GM23338 (cell line): Measurements from ENCODE around the gene PDLIM5. TPM values are rescaled to one million over a fixed set of nuclear protein-coding genes. Genes with fewer than 3 reads are reported as not detected.

Source experiments
- ATAC-seq: fragments of 200-7000 bp; cut with Tn5 transposase; 3 replicates; pipeline ENCODE4 v1.9.1; 2020
- DNase-seq: peaks from one replicate; pipeline ENCODE4 v3.0.0-alpha.2; 2015; ENCODE audit warnings: low spot score
- H2AFZ ChIP-seq: fragments of 200-600 bp; sonication (generic); 2 replicates; pipeline ENCODE4 v1.8.0; 2016; ENCODE audit warnings: antibody characterized with exemption, mild to moderate bottlenecking, moderate library complexity
- H3F3A ChIP-seq: fragments of 200-600 bp; sonication (generic); replicated peaks from 2 replicates; pipeline ENCODE4 v1.8.0; 2017; ENCODE audit warnings: antibody characterized with exemption, mixed run types, low read depth
- H3K27ac ChIP-seq: fragments of 200-600 bp; sonication (generic); 2 replicates; pipeline ENCODE4 v1.6.1; 2016; ENCODE audit warnings: low read depth
- H3K27me3 ChIP-seq: fragments of 200-600 bp; sonication (generic); 2 replicates; pipeline ENCODE4 v1.8.0; 2016; ENCODE audit warnings: mild to moderate bottlenecking, mixed run types, moderate library complexity; ENCODE audit not compliant: insufficient read depth
- H3K36me3 ChIP-seq: fragments of 200-600 bp; sonication (generic); 2 replicates; pipeline ENCODE4 v1.8.0; 2016; ENCODE audit warnings: mild to moderate bottlenecking; ENCODE audit not compliant: insufficient read depth
- H3K4me1 ChIP-seq: fragments of 200-600 bp; sonication (generic); 2 replicates; pipeline ENCODE4 v1.8.0; 2016; ENCODE audit warnings: mild to moderate bottlenecking, moderate library complexity; ENCODE audit not compliant: insufficient read depth
- H3K4me2 ChIP-seq: fragments of 200-600 bp; sonication (generic); 2 replicates; pipeline ENCODE4 v1.7.1; 2017; ENCODE audit warnings: mixed run types
- H3K4me3 ChIP-seq: fragments of 200-600 bp; sonication (generic); 2 replicates; pipeline ENCODE4 v1.6.1; 2016; ENCODE audit warnings: mixed run types
- H3K79me2 ChIP-seq: fragments of 200-600 bp; sonication (generic); replicated peaks from 2 replicates; pipeline ENCODE4 v1.8.0; 2017; ENCODE audit warnings: mild to moderate bottlenecking; ENCODE audit not compliant: insufficient read depth
- H3K9me2 ChIP-seq: fragments of 200-600 bp; sonication (generic); 2 replicates; pipeline ENCODE4 v1.8.0; 2017; ENCODE audit not compliant: insufficient read depth
- H4K20me1 ChIP-seq: fragments of 200-600 bp; sonication (generic); replicated peaks from 2 replicates; pipeline ENCODE4 v1.8.0; 2017; ENCODE audit warnings: mild to moderate bottlenecking; ENCODE audit not compliant: insufficient read depth
- H3K27ac Mint-ChIP-seq: 2 replicates; pipeline ENCODE4 v1.8.0; 2020; ENCODE audit warnings: inconsistent platforms, mild to moderate bottlenecking, moderate library complexity, mixed read lengths
- H3K27me3 Mint-ChIP-seq: 3 replicates; pipeline ENCODE4 v1.8.0; 2022; ENCODE audit warnings: low read depth, mild to moderate bottlenecking, moderate library complexity, mixed read lengths, inconsistent platforms; ENCODE audit not compliant: insufficient read depth, poor library complexity
- H3K36me3 Mint-ChIP-seq: 3 replicates; pipeline ENCODE4 v1.8.0; 2021; ENCODE audit warnings: low read depth, mild to moderate bottlenecking, inconsistent platforms, moderate library complexity, mixed read lengths
- H3K4me1 Mint-ChIP-seq: 3 replicates; pipeline ENCODE4 v1.8.0; 2020; ENCODE audit warnings: mild to moderate bottlenecking, inconsistent platforms, mixed read lengths
- H3K4me3 Mint-ChIP-seq: 3 replicates; pipeline ENCODE4 v1.8.0; 2021; ENCODE audit warnings: moderate library complexity, mild to moderate bottlenecking, inconsistent platforms, mixed read lengths
- H3K9me3 Mint-ChIP-seq: 3 replicates; pipeline ENCODE4 v1.8.0; 2020; ENCODE audit warnings: moderate library complexity, mild to moderate bottlenecking, inconsistent platforms, mixed read lengths
- CREB1 ChIP-seq: fragments of 250-450 bp; sonication (Bioruptor Pico); IDR thresholded peaks from 2 replicates; pipeline ENCODE4 v1.5.0; 2020; ENCODE audit warnings: low read depth, mild to moderate bottlenecking, moderate library complexity
- CTCF ChIP-seq, 2 experiments: fragments of 200-600 bp in 1 of 2; sonication (generic) in 1 of 2; conservative IDR thresholded peaks; 2 replicates each; pipeline versions ENCODE4 v1.5.1 to v1.6.1; 2016 to 2017; ENCODE audit warnings: antibody characterized with exemption in 2 of 2, low read depth in 2 of 2, mild to moderate bottlenecking in 2 of 2, moderate library complexity in 1 of 2
- ETS1 ChIP-seq: IDR thresholded peaks from 2 replicates; pipeline ENCODE4 v1.6.1; 2016; ENCODE audit warnings: antibody characterized with exemption
- EZH2 ChIP-seq: fragments of 200-600 bp; sonication (generic); IDR thresholded peaks from one replicate; pipeline ENCODE4 v1.8.0; 2017; ENCODE audit warnings: antibody characterized with exemption, mild to moderate bottlenecking, low read depth; ENCODE audit not compliant: unreplicated experiment
- JUNB ChIP-seq: IDR thresholded peaks from one replicate; pipeline ENCODE4 v1.6.1; 2016; ENCODE audit warnings: antibody characterized with exemption; ENCODE audit not compliant: unreplicated experiment
- NANOG ChIP-seq: IDR thresholded peaks from 2 replicates; pipeline ENCODE4 v1.6.1; 2016; ENCODE audit warnings: antibody characterized with exemption, borderline replicate concordance
- POLR2AphosphoS5 ChIP-seq: IDR thresholded peaks from 2 replicates; pipeline ENCODE4 v1.6.1; 2016; ENCODE audit warnings: antibody characterized with exemption, low read depth
- REST ChIP-seq: IDR thresholded peaks from one replicate; pipeline ENCODE4 v1.6.1; 2018; ENCODE audit warnings: antibody characterized with exemption; ENCODE audit not compliant: unreplicated experiment
- STAT1 ChIP-seq: IDR thresholded peaks from one replicate; pipeline ENCODE4 v1.6.1; 2016; ENCODE audit warnings: antibody characterized with exemption; ENCODE audit not compliant: unreplicated experiment
- ZNF114 ChIP-seq: fragments of 250-450 bp; sonication (Bioruptor Pico); IDR thresholded peaks from 2 replicates; pipeline ENCODE4 v1.5.0; 2020; ENCODE audit warnings: mild to moderate bottlenecking, moderate library complexity
- ZNF331 ChIP-seq: fragments of 250-450 bp; sonication (Bioruptor Pico); IDR thresholded peaks from 2 replicates; pipeline ENCODE4 v1.5.0; 2020; ENCODE audit warnings: low read depth, mild to moderate bottlenecking, moderate library complexity
- ZNF462 ChIP-seq: fragments of 250-450 bp; sonication (Bioruptor Pico); IDR thresholded peaks from 2 replicates; pipeline ENCODE4 v1.5.0; 2020; ENCODE audit warnings: mild to moderate bottlenecking, moderate library complexity
- polyA plus RNA-seq: library from polyadenylated mRNA; unstranded; fragments of >200 nt; fragmentation: Nextera tagmentation; extraction: Ambion mirVana; gene quantifications from 2 replicates; pipeline ENCODE4 v1.2.1, GENCODE V29; 2016
- total RNA-seq: library from RNA; depleted of rRNA; stranded (reverse); fragments of >200 nt; shearing (Covaris generic); gene quantifications from 2 replicates; pipeline ENCODE4 v1.2.3, GENCODE V29; 2014

PDLIM5 gene
- total and polyA plus RNA-seq, 2 experiments from 2014 or later = 45.2 to 53.0 TPM

- 0 out of 2 replicates have a peak overlapping the region, but pooled peaks have one; percentile 23 for H3K4me3 ChIP-seq
- no peak for TF ChIP-seq NANOG
- no peak for TF ChIP-seq CREB1 (CRISPR knock-in tag)
- no peak for TF ChIP-seq POLR2AphosphoS5
- no peak for TF ChIP-seq ZNF462 (CRISPR knock-in tag)
- TF ChIP-seq REST = no peak
- TF ChIP-seq ETS1 = no peak
- no peak for TF ChIP-seq ZNF114
- no peak for TF ChIP-seq STAT1
- TF ChIP-seq EZH2 = no peak
- TF ChIP-seq JUNB = no peak
- no peak for TF ChIP-seq CTCF (conservative IDR thresholded peaks at IDR 0.05; ENCODE audit: low read depth in 2 of 2)
- TF ChIP-seq ZNF331 (CRISPR knock-in tag) = no peak
- no peaks in the 10 kb centered on the region for H3K9me2 ChIP-seq
- Mint-ChIP-seq H3K27me3 (peaks cover 11% of the 10 kb centered on the region), H3K4me1 (peaks cover 47% of the 10 kb centered on the region), H3K36me3 (peaks cover 9% of the 10 kb centered on the region; the same call in 2 of the 3 replicates), H3K4me3 (no peak overlapping the region), H3K9me3 (no peaks in the 10 kb centered on the region), H3K27ac (peak overlapping the region; percentile 23; the same call in 1 of the 2 replicates)
- H3K36me3 ChIP-seq = no peaks in the 10 kb centered on the region
- ATAC-seq = no peak
- H3K4me2 ChIP-seq = peak overlapping the region; percentile 48; the same call in 1 of the 2 replicates
- H3K79me2 ChIP-seq = peaks cover 47% of the 10 kb centered on the region
- no peak overlapping the region for H3K27ac ChIP-seq
- peaks cover 5% of the 10 kb centered on the region; the same call in 1 of the 2 replicates for H3K27me3 ChIP-seq
- H4K20me1 ChIP-seq = 0 out of 2 replicates have a peak, but pooled peaks cover 4% of the 10 kb centered on the region
- DNase-seq = no peak
- no peak overlapping the region for H2AFZ ChIP-seq
- no peaks in the 10 kb centered on the region for H3F3A ChIP-seq
- peaks cover 45% of the 10 kb centered on the region for H3K4me1 ChIP-seq
Observed at GRCh38 chr4:94454405-94454804, 2.7 kb downstream of the PDLIM5 start.
